ENCODE measurements around the gene HIPK2.

DNA sequence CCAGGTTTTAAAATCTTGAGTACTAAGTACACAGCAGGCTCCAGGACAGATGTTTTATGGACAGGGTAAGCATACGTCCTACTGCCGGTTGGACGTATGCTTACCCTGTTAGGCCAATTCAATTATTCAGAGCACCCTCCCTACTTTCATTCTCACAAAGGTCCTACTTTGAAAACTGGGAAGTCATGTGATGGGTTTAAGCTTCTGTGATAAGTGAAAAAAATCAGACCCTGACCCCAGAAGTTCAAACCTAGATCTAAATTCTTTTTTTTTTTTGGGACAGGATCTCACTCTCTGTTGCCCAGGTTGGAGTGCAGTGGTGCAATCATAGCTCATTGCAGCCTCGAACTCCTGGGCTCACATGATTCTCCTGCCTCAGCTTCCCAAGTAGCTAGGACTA, 55.2 kb downstream of the HIPK2 start:
- TF ChIP-seq POLR2AphosphoS5 (IDR thresholded peaks at IDR 0.05; ENCODE audit: borderline replicate concordance, low read depth, low read length) (no peak), EZH2 (IDR thresholded peaks at IDR 0.05) (no peak)
